Heart right ventricle (tissue), 16 donors: Measurements from ENCODE around the gene KCNG3. TPM values are rescaled to one million over a fixed set of nuclear protein-coding genes. Genes with fewer than 3 reads are reported as not detected.

Source experiments
- ATAC-seq, 8 donors: fragments of 200-7000 bp; cut with Tn5 transposase; one replicate each; pipeline ENCODE4 v1.9.1; 2020; ENCODE audit warnings: mild to moderate bottlenecking in 8 of 8, moderate library complexity in 8 of 8, moderate number of reproducible peaks in 1 of 8
- DNase-seq, 2 donors: peaks; one replicate each; pipeline ENCODE4 v3.0.0-alpha.2; 2020
- H3K27ac ChIP-seq, 10 donors: fragments of 200-600 bp; sonication (generic) in 2 of 10; one replicate each; pipeline versions ENCODE4 v1.5.0 to v1.8.0; 2020 to 2022; ENCODE audit warnings: mild to moderate bottlenecking in 3 of 10
- H3K27me3 ChIP-seq, 7 donors: fragments of 200-600 bp; one replicate each; pipeline ENCODE4 v1.8.0; 2021 to 2022; ENCODE audit warnings: mild to moderate bottlenecking in 2 of 7
- H3K36me3 ChIP-seq, 9 donors: fragments of 200-600 bp; sonication (generic) in 1 of 9; one replicate each; pipeline versions ENCODE4 v1.5.0 to v1.8.0; 2020 to 2022; ENCODE audit warnings: mild to moderate bottlenecking in 2 of 9
- H3K4me1 ChIP-seq, 9 donors: fragments of 200-600 bp; sonication (generic) in 1 of 9; one replicate each; pipeline versions ENCODE4 v1.5.0 to v1.8.0; 2020 to 2022; ENCODE audit warnings: mild to moderate bottlenecking in 4 of 9
- H3K4me3 ChIP-seq, 10 donors: fragments of 200-600 bp; sonication (generic) in 2 of 10; one replicate each; pipeline versions ENCODE4 v1.5.0 to v1.8.0; 2020 to 2022; ENCODE audit warnings: mild to moderate bottlenecking in 7 of 10, moderate library complexity in 2 of 10
- H3K9me3 ChIP-seq, 11 donors: fragments of 200-600 bp in 10 of 11; sonication (generic) in 2 of 11; one replicate each; pipeline versions ENCODE4 v1.5.0 to v1.8.0; 2013 to 2022; ENCODE audit warnings: mild to moderate bottlenecking in 2 of 11, control low read depth in 1 of 11, moderate library complexity in 1 of 11
- WGBS, 2 donors: extraction: QIAGEN DNeasy Blood & Tissue Kit; methylation state at CpG; one replicate each; pipeline ENCODE4 v1.1.7; 2013; ENCODE audit warnings: inconsistent platforms in 1 of 2; 5-methylcytosine and 5-hydroxymethylcytosine counted together
- intact Hi-C, 10 donors: fragments of 100-400 bp; cut with DNase I; formaldehyde crosslinking; loops; one replicate each; pipeline versions ENCODE4 v1.11.1 to v1.14.2; 2022
- polyA plus RNA-seq, 2 donors: library from polyadenylated mRNA; stranded (reverse); fragments of 200-250 nt; gene quantifications; one replicate each; pipeline ENCODE4 v1.2.3, GENCODE V29; 2013
- total RNA-seq, 10 donors: library from RNA; stranded (reverse); fragmentation: NEBNext Ultra II Directional in 3 of 10; extraction: Animal tissue kit (Norgen Biotek cat#: 25700) in 3 of 10; gene quantifications; one replicate each; pipeline versions ENCODE4 v1.2.1 to v1.2.4, GENCODE V29; 2021 to 2023
- TF ChIP-seq, protein P1 (sequence below), 9 donors: fragments of 200-600 bp; sonication (generic) in 2 of 9; IDR thresholded peaks; one replicate each; pipeline versions ENCODE4 v1.5.0 to v1.8.0; 2021 to 2022; ENCODE audit warnings: antibody characterized with exemption in 9 of 9, mild to moderate bottlenecking in 5 of 9, moderate library complexity in 1 of 9
- donor health status: Arrhythmogenic right ventricular cardiomyopathy.
- donor health status: ischemic (EF 13 %, LVEDD 7.1; RV severe dilation, severe dysfunction).
- donor health status: healthy with polysubstance abuse.
- donor health status: DM: no; HTN: yes; CAD: no.
- donor health status: DM: no; HTN: no; CAD: no.
- donor health status: ischemic (EF 25% LVEDD 6.9; RV normal size, moderate dysfunction).
- donor health status: ischemic (EF 25% LVEDD 5.7; RV mildly dilated, moderate dysfunction).
- donor health status: healthy.
- donor health status: DM: yes; HTN: yes; CAD: no.
- donor health status: Ischemic cardiomyopathy.
- donor health status: ischemic (EF 35%, LVEDD 5.7; RV mildly dilated, moderate dysfunction).
- donor health status: nonischemic (EF 11% LVEDD 7.7; RV severe dilation, severe dysfunction).
- donor health status: DM: yes; HTN: yes; CAD: no.
- donor health status: PGD.
- donor health status: ischemic (EF 29% LVEDD 5.4; RV normal size, mild dysfunction).
- donor health status: nonischemic (EF 23%, LVEDD 6.1; RV moderate dilation, normal function).

Gene KCNG3
- total and polyA plus RNA-seq, 12 donors: not detected

DNA sequence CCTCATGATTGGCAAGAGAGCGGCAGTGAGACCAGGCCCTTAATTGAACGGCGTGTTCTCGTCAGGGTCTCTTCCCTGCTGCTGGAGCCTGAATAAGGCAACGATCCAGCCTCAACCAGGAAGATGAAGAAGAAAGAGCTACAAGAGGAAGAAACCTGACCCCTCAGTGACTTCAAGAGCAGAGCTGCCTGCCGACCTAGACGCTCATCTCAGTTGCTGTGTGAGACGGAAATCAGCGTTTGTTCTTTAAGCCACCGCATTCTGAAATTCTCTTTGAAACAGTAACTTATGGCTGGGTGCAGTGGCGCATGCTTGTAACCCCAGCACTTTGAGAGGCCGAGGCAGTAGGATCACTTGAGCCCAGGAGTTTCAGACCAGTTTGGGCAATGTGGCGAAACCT, 29.6 kb upstream of the KCNG3 start:
- Histone ChIP-seq H3K27ac (no peak overlapping the region), H3K9me3 (no peaks in the 10 kb centered on the region), H3K4me1 (no peaks in the 10 kb centered on the region), H3K36me3 (no peaks in the 10 kb centered on the region), H3K4me3 (no peak overlapping the region), H3K27me3 (no peaks in the 10 kb centered on the region)
- WGBS, 2 donors: 65 to 76% methylated on average over 13 of the region's 13 CpGs
- intact Hi-C loops: no loop called here
- ATAC-seq (no peak), DNase-seq (no peak)
- TF ChIP-seq, protein P1, sequence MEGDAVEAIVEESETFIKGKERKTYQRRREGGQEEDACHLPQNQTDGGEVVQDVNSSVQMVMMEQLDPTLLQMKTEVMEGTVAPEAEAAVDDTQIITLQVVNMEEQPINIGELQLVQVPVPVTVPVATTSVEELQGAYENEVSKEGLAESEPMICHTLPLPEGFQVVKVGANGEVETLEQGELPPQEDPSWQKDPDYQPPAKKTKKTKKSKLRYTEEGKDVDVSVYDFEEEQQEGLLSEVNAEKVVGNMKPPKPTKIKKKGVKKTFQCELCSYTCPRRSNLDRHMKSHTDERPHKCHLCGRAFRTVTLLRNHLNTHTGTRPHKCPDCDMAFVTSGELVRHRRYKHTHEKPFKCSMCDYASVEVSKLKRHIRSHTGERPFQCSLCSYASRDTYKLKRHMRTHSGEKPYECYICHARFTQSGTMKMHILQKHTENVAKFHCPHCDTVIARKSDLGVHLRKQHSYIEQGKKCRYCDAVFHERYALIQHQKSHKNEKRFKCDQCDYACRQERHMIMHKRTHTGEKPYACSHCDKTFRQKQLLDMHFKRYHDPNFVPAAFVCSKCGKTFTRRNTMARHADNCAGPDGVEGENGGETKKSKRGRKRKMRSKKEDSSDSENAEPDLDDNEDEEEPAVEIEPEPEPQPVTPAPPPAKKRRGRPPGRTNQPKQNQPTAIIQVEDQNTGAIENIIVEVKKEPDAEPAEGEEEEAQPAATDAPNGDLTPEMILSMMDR (IDR thresholded peaks at IDR 0.05): no peak

DNA sequence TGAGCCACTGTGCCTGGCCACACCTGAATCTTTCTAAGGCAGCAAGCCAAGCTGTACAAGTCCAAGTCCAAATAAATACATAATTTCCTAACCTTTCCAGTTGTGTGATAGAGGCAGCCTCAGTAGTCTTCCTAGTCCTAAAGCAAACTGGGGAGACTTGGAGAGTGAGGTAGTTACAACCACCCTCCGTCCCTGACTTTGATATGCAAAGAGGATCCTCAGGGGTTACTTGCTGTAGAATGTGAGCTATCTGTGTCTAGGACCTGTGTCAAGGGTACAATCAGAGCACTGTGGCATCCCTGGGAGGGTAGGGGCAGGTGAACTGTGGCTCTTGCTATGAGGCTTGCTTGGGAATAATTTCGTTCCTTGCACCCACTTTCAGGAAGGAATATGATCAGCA, 28.3 kb upstream of the KCNG3 start:
- Histone ChIP-seq H3K9me3 (no peaks in the 10 kb centered on the region), H3K27ac (no peak overlapping the region), H3K4me3 (no peak overlapping the region), H3K36me3 (no peaks in the 10 kb centered on the region), H3K4me1 (no peaks in the 10 kb centered on the region), H3K27me3 (no peaks in the 10 kb centered on the region)
- intact Hi-C loops: no loop called here
- no peak for ATAC-seq
- TF ChIP-seq, protein P1 (IDR thresholded peaks at IDR 0.05): no peak
- WGBS, 2 donors: 35 to 72% methylated on average over 2 of the region's 2 CpGs
- no peak for DNase-seq

DNA sequence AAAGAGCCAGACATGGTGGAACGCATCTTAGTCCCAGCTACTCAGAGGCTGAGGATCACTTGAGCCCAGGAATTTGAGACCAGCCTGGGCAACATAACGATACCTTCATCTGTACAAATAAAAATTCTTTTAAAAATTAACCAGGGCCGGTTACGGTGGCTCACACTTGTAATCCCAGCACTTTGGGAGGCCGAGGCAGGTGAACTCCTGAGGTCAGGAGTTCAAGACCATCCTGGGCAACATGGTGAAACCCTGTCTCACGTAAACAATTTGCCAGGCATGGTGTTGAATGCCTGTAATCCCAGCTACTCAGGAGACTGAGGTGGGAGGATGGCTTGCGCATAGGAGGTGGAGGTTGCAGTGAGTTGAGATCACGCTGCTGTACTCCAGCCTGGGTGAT, 25.8 kb upstream of the KCNG3 start:
- H3K4me3 ChIP-seq: no peak overlapping the region
- no peaks in the 10 kb centered on the region for H3K36me3 ChIP-seq
- H3K27me3 ChIP-seq: peaks cover 0 to 4% (median 0%) of the 10 kb centered on the region in 7 donors
- TF ChIP-seq, protein P1 (IDR thresholded peaks at IDR 0.05): no peak
- no peaks in the 10 kb centered on the region for H3K9me3 ChIP-seq
- DNase-seq (no peak), ATAC-seq (no peak)
- no peak overlapping the region for H3K27ac ChIP-seq
- no peaks in the 10 kb centered on the region for H3K4me1 ChIP-seq
- intact Hi-C loops: no loop called here
- WGBS, 2 donors: 88 to 90% methylated on average over 8 of the region's 8 CpGs

DNA sequence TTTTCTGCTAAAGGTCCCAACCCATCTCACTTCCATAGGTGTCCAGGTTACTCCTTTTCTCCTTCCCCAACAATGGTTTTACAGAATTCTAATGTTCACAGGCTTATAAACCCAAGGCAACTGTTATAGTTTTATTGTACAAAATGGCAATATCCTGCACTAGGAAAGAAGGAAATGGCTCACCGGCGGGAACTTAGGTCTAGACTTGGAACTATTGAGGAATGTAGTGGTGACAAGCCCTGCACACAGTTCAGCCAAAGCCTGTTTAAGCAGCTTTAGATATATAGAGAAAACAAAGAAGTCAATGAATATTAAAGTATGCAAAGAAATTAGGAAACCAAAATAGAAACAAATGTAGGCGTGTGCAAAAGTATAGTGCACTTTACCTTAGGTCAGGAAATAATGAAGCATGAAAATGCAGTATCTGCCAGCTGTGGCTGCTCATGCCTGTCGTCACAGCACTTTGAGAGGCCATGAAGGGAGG, 22.7 kb upstream of the KCNG3 start:
- no peaks in the 10 kb centered on the region for H3K4me1 ChIP-seq
- DNase-seq: no peak
- no peaks in the 10 kb centered on the region for H3K9me3 ChIP-seq
- no peak overlapping the region for H3K4me3 ChIP-seq
- intact Hi-C loops: no loop called here
- TF ChIP-seq, protein P1 (IDR thresholded peaks at IDR 0.05): no peak
- WGBS, 2 donors: 70 to 84% methylated on average over 4 of the region's 4 CpGs
- no peak overlapping the region for H3K27ac ChIP-seq
- H3K36me3 ChIP-seq: no peaks in the 10 kb centered on the region
- ATAC-seq: no peak
- peaks cover 0 to 4% (median 0%) of the 10 kb centered on the region in 7 donors for H3K27me3 ChIP-seq
